GM18498 (cell line): ENCODE results near the gene SCGB3A2.
"Not testable (repeated sequence)": the region's sequence is repeated elsewhere in the genome, so short reads cannot be mapped to it uniquely, and the experiment has no call there.

Experiments
- ATAC-seq: cut with Tn5 transposase; IDR thresholded peaks from one replicate; pipeline ENCODE4 v1.9.1; 2021; ENCODE audit warnings: mild to moderate bottlenecking, moderate library complexity; ENCODE audit not compliant: unreplicated experiment

The SCGB3A2 gene

DNA sequence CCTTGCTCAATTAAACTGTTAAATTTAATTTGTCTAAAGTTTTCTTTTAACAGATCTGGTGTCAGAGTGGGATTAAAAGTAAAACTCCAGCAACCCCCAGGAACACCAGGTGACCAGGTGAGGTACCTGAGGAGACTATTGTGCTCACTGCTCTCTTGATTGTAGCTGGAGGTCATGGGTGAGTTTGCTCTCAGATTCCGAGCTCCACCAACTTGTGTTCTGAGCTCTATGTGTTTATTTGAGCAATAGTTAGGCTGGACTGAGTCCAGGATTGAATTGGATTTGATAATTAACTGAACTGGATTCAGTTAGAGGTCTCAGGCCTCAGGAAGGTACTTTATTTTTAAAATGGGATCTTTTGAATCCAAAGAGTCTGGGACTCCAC is 17.9 kb upstream of the SCGB3A2 start:
- ATAC-seq: no peak

DNA sequence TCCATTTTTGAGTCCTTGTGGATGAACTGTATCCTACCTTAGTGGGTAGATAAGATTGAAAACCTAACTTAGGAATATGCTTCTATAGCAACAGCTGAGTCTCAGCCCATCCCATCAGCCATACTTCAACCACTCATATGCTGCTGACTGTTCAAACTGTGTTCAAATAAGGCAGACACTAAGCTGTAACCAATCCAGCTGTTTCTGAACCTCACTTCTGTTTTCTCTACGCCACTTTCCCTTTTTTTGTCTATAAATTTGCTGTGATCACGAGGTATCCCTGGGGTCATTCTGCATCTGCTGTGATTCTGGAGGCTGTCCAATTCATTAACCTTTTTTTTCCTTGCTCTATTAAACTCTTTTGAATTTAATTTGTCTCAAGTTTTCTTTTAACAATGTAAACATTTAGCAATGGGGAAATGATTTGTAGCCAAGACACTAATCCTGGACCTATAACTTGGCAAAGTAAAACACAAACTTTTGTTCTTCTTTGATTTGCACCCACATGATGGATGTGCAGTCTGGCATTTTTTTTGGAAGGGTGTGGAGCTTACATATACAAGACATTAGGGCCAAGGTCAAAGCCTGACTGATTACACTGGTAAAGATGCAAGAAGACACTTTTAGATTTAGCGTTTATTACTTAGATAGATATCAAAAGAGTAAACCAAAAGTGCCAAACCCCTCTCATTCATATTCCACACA is 14.9 kb upstream of the SCGB3A2 start:
- ATAC-seq: no peak

DNA sequence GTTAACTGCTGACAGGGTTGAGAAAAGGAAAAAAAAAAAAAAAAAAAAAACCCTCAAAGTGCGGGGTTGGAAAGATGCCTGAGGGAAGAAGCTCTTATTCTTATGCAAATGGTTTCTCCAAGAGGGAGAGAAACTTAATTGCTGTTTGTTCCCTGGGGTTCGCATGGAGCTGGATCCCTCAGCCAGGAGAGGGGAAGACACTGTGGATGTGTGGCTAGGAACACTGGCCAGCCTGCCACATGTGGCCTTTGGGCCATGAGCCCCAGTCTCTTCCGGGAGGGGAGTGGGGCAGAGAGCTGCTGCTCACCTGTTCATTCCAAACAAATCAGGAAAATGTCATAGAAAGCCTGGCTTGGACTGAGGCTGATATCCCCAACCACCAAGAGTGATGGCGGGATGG is 9.4 kb upstream of the SCGB3A2 start:
- no peak for ATAC-seq

DNA sequence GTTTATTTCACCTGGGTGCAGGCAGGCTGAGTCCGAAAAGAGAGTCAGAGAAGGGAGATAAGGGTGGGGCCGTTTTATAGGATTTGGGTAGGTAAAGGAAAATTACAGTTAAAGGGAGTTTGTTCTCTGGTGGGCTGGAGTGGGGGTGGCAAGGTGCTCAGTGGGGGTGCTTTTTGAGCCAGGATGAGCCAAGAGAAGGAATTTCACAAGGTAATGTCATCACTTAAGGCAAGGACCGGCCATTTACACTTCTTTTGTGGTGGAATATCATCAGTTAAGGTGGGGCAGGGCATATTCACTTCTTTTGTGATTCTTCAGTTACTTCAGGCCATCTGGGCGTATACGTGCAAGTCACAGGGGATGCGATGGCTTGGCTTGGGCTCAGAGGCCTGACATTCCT is 8.6 kb upstream of the SCGB3A2 start:
- not testable (repeated sequence) for ATAC-seq

DNA sequence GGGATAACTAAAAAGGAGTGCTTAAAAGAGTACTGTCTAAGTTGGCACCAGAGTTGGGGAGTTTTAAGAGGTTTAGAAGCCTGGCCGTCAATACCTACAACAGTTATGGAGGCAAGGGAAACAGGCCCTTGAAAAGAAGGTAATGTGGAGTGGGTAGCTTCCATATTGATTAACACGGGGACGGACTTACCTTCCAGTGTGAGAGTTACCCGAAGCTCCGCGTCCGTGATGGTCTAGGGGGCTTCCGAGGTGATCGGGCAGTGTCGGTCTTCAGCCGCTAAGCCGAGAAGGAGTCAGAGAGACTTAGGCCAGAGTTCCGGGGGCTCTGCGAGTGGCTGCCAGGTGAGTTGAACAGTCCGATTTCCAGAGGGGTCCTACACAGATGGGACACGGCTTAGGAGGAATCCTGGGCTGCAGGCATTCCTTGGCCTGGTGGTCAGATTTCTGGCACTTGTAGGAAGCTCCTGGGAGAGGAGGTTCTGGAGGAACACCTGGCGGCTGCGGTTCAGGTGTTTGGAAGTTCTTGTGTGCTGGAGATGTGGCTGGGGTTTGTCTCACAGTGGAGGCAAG is 6.4 kb upstream of the SCGB3A2 start:
- ATAC-seq: not testable (repeated sequence)

DNA sequence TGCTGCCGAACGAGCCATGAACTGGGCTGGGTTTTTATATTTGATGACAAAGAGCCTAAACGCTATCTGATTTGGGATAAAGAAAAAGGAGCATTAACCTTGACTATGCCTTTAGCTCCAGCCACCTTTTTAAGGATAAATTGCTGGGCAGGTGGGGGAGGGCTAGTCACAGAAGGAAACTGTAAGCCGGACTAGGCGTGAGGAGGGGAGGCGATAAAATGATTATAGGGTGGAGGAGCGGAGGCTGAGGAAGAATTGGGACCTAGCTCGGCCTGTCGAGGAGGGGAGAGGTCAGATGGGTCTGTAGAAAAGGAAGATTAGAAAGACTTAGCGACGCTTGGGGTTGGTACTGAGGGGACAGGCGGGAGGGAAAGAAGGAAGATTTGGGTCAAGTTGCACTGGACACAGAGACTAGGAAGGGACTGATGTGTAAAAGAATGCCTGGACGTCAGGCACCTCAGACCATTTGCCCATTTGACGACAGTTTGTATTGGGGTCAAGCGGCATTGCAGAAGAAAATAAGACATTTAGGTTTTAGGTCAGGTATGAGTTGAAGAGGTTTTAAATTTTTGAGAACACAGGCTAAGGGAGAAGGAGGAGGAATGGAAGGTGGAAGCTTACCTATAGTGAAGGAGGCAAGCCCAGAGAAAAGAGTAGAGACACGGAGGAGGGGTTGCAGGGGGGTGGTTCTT is 5.6 kb upstream of the SCGB3A2 start:
- ATAC-seq: not testable (repeated sequence)

DNA sequence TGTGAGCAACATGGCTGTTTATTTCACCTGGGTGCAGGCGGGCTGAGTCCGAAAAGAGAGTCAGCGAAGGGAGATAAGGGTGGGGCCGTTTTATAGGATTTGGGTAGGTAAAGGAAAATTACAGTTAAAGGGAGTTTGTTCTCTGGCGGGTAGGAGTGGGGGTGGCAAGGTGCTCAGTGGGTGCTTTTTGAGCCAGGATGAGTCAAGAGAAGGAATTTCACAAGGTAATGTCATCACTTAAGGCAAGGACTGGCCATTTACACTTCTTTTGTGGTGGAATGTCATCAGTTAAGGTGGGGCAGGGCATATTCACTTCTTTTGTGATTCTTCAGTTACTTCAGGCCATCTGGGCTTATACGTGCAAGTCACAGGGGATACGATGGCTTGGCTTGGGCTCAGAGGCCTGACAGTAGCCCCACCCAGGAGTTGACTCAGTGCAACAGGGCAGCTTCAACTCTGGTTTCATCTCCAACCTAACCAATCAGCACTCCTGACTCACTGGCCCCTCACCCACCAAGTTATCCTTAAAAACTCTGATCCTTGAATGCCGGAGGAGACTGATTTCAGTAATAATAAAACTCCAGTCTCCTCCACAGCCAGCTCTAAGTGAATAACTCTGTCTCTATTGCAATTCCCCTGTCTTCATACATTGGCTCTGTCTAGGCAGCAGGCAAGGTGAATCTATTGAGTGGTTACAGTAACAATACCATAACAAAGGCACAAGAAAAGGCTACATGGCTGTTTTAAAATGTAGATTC is 4.2 kb upstream of the SCGB3A2 start:
- ATAC-seq: not testable (repeated sequence)

DNA sequence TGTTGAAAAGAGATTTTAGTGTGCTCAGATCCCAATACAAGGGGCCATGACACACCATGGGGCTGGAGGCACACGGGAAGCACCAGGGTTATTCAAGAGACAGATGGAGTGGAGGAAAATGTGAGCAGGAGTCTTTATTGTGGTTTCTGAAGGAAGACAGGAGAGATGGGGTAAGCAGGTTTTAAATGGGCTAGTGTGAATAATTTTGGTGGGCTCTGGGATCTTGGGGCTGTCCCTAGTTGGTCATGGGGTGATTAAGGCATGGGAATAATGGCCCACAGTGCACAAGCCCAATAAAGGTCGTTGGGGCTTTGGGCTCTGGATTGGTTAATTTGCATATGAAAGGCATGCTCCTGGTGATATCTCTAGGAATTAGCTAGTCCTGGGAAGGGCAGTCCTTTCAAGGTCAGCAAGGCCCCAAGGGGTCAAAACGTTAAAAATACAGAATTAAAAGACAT is 3.6 kb upstream of the SCGB3A2 start:
- no peak for ATAC-seq

DNA sequence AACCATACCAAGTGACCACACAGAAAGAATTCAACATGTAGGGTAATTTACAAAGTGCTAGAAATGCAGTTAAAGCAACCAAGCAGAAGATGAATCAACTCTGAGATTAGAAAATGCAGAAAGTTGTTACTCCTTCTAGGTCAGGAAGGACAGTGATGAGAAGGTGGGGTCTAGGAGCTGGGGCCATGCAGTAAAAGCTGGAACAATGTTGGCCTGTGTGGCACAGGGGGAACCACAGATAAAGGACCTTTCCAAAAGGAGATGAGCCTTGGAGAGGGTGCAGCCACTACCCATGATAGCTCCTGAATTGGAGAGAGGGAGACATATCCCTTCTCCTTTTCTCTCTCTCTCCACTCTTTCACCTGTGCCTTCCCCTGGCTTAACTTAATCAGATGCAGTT is 2.4 kb upstream of the SCGB3A2 start:
- no peak for ATAC-seq

DNA sequence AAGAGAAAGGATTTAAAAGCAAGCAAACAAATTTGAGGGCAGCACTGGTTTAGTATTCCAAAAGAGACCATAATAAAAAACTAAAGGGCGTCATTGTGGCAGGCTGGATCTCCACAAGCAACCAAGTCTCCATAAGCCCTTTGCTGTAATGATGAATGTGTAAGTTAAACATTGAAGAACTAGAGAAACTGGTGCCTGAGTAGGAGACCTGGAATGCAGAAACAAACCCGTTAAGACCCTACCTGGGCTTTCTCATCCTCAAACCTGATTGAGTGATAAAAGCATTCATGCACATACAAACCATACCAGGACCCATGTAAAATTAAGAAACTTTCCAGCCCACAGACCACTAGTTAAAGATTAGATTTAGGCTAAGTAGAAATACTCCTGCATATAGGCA is 1.9 kb upstream of the SCGB3A2 start:
- ATAC-seq: no peak

DNA sequence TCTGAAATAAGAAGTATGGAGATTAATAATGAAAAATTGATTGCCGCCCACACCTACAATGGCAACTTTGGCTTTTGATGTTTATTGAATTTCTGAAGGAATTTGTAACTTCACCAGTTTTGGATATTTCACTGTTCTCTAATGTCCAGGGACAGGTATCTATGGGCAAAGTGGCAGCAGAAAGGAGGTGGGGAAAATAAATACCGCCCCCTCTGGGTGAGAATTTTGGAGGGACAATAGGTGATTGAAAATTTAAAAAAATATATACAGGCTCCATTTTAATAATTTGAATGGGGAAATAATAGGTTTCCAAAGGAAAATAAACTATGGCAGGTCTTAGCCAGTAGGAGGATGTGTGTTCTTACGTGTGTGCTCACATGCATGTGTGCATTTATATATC is 1.3 kb downstream of the SCGB3A2 start:
- ATAC-seq: no peak

DNA sequence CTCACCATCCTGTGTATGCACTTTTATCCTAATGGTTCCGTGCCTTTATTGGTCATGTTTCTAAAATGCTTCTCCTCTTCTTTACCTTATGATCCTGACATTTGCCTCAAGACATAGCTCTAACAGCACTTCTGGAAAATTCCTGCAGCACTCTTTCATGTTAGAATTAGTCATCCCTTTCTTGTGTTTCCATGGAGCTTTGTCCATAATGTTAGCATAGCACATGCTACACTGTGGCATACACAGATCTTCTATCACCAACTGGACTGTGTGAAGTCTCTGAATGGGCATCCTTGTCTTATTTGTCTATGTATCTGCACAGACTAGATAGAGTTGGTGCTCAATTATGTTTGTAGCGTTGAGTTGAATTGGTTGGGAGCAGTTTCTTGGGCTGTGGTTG is 2.0 kb downstream of the SCGB3A2 start:
- ATAC-seq: no peak

DNA sequence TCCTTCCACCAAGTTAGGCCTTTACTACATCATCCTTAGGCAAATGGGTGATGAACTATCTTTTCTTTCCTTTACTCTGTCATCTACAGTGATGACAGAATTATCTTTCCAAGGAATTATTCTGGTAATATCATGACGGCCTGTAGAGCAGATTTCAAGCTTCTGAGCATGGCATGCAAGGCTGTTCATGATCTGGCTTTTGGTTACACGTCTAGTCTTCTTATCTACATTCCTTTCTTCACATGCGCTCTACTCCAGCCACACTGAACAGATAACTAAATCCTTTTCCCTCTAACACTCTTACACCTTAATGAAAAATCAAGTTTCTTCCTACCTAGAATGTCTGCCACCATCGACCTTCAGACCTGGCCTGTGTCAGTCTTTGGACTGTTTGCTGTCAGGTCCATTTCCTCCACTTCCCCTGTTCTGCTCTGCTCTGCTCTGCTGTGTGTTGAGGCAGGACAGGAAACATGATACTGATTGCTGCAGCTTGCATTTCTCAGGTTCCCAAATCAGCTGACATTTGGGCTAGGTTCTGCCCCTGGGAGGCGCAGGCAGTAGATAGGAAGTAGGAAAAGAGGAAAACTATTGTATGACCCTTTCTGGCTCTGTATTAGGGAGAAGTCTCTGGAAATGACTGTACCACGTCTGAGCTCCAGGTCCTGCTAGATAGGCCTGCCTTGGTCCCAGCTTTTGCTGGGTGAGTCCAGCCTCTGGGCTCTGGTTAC is 4.2 kb downstream of the SCGB3A2 start:
- ATAC-seq: no peak

DNA sequence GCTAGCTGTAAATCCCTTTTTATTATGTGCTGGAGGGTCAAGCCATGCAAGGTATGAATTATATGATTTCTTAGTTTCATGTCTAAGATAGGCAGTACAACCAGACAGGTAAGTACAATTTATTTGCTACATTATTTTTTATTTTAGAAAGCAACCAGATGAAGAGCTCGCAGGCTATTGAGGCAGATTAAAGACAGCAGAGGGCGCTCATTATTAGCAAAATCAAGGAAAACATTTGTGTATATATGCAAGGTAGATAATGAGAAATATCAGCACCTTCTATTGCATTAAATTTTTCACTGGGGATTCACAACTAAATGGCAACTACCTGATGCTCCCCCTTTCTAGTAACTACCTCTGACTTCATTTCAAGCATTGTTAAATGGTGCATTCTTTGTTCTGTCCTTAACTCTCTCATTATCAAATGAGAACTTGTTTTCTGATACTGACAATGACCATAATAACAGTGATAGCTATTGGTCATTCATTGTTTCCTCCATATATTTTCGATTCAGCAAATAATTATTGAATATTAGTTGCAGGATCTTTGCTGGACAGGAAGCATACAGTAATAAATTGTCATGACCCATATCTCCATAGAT is 8.6 kb downstream of the SCGB3A2 start:
- no peak for ATAC-seq

DNA sequence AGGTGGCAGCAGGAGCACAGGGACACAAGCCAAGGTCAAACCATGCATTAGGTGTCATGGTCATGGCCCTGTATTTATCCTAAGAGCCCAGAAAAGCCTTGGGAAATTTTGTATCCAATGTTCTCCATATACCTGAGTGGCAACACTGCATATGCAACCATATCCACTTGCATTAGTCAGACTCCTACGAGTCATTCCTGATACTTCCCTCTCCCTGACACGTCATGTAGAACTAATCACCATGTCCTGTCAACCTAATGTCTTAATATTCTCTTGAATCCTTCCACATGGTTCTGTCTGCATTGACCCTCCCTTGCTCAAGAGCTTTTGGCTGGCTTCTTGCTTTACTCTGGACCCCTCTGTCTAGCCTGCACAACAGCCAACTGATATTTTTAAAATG is 9.4 kb downstream of the SCGB3A2 start:
- no peak for ATAC-seq

DNA sequence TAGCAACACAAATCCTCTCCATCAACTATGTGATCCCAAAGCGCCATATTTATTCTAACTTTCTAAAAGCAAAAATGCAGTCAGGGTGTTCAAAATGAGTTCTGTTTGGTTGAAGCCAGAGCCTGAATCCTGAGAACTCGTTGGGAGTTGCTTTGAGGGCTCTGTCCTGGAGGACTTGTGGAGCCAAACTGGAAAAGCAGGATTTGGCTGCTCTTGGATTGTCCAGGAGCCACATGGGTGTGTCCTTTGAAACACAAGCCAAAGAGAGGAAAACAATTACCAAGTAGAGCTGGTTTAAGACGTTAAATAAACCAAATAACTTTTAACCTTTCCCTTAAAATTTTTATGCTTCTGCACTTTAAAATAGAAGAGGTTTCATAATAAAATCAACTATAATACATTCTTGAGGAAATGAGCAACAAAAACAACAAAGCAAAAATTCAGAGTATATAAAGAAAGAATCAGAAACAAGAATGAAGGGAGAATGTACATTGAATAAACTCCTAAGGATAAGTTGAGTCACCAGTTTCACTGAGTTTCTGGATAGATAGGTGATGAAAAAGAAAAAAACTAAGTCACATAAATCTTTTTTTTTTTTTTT is 14.3 kb downstream of the SCGB3A2 start:
- no peak for ATAC-seq

DNA sequence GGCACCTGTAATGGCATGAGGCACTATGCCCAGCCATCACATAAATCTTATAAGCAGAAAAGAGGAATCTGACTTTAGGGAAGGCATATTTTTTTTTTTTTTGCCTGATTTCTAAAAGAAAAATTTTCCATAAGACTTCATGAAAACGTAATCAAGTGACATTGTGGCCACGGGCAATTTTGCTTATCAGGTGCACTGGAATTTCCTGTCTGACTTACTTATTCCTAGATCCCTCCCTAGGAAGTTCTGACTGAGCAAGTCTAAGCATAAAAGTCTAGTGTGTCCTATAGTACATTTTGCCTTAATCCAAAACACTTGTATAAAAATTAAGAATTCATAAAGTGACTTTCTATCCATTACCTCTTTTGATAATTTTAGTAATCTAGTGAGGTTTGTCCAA is 15.3 kb downstream of the SCGB3A2 start:
- no peak for ATAC-seq

DNA sequence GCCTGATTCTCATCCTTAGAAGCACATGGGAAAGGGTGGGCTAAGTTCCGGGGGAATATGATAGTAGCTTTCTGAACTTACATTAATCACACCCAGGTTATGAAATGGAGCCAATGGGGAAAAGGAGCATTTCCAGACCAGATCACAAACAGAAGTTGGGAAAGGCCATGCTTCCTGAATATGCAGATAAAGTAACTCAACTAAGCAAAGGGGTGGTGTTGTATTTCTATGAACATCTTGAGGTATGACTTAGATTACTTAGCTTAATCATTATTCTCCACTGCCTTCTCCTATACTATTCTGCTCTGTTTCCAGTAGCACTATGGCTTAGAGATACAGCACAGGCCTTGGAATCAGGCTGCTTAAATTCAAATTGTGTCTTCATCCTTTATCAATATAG is 17.4 kb downstream of the SCGB3A2 start:
- ATAC-seq: no peak

DNA sequence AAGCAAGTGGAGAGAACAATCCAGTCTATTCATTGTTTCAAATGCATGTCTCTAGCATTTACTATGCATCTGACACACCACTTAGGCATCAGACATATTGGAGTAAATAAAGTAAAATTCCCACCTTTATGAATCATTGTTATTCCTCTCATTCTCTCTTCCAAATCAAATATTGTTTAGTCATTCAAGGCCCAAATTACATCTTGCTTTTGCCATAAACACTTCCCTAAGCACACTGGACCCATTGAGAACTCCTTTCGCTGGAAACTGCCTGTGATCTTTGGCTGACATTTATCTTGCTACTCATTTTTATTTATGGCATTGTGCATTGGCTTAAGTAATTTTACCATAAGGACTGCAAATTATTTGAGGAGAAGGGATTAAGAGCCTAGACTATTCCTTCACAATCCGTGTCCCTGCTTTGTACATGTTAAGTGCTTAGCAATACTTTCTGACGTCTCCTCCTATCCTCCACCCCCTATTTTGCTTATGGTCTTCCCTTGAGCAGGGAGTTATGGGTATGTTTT is 20.4 kb downstream of the SCGB3A2 start:
- no peak for ATAC-seq

DNA sequence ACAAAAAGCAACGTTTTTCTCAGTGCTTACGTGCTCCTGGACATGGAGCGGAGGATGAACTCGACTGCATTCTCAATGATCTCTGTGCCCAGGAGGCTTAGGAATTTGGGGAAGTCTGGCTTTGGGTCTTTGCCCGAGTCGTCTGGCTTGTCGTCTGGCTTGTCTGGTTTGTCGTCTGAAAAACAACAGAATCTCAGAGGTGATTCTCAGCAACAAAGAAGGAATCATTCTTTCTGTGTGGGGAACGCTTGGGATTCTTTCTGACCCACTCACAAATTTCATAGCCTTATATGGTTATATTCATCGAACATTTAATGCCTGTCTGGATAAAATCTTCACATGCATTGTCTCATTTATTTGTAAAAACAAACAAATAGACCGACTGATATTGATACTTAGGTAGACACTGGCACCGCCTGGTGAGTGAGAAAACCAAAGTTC is 23.1 kb downstream of the SCGB3A2 start:
- ATAC-seq: no peak
